Measurements from ENCODE around the gene SEMA4F. TPM values are rescaled to one million over a fixed set of nuclear protein-coding genes. Genes with fewer than 3 reads are reported as not detected.

Gene SEMA4F
- total RNA-seq, 1 donor from 2014 or later, result 18.1 TPM

GRCh38 chr2:74695663-74696062 lies 41.6 kb downstream of the SEMA4F start:
- no peaks in the 10 kb centered on the region for H3K9me3 Mint-ChIP-seq
- no peaks in the 10 kb centered on the region for H3K4me1 Mint-ChIP-seq
- H3K27ac Mint-ChIP-seq, result no peak overlapping the region
- H3K36me3 Mint-ChIP-seq, result no peaks in the 10 kb centered on the region
- DNase-seq (ENCODE audit: low spot score in 2 of 2, unreplicated experiment in 2 of 2), result no peak
- H3K4me3 Mint-ChIP-seq, result no peak overlapping the region
- H3K27me3 Mint-ChIP-seq (ENCODE audit: low read depth), result peaks cover 36% of the 10 kb centered on the region
- TF ChIP-seq CTCF (IDR thresholded peaks at IDR 0.05; ENCODE audit: unreplicated experiment), result no peak

- DNase-seq (ENCODE audit: low spot score in 2 of 2, unreplicated experiment in 2 of 2), result no peak
- TF ChIP-seq CTCF (IDR thresholded peaks at IDR 0.05; ENCODE audit: unreplicated experiment), result no peak
- H3K27me3 Mint-ChIP-seq (ENCODE audit: low read depth), result peaks cover 44% of the 10 kb centered on the region
- no peaks in the 10 kb centered on the region for H3K9me3 Mint-ChIP-seq
- no peaks in the 10 kb centered on the region for H3K4me1 Mint-ChIP-seq
- no peak overlapping the region for H3K27ac Mint-ChIP-seq
- no peaks in the 10 kb centered on the region for H3K36me3 Mint-ChIP-seq
- H3K4me3 Mint-ChIP-seq, result no peak overlapping the region
Observed at GRCh38 chr2:74696829-74697228, 42.8 kb downstream of the SEMA4F start.

- H3K27ac Mint-ChIP-seq, result no peak overlapping the region
- H3K4me3 Mint-ChIP-seq, result no peak overlapping the region
- H3K9me3 Mint-ChIP-seq, result no peaks in the 10 kb centered on the region
- H3K36me3 Mint-ChIP-seq, result no peaks in the 10 kb centered on the region
- peaks cover 19% of the 10 kb centered on the region for H3K27me3 Mint-ChIP-seq (ENCODE audit: low read depth)
- no peak for TF ChIP-seq CTCF (IDR thresholded peaks at IDR 0.05; ENCODE audit: unreplicated experiment)
- H3K4me1 Mint-ChIP-seq, result no peaks in the 10 kb centered on the region
- no peak for DNase-seq (ENCODE audit: low spot score in 2 of 2, unreplicated experiment in 2 of 2)
Observed at GRCh38 chr2:74700643-74701372, 46.8 kb downstream of the SEMA4F start.

GRCh38 chr2:74702001-74702715 lies 48.1 kb downstream of the SEMA4F start:
- H3K27ac Mint-ChIP-seq, result no peak overlapping the region
- peaks cover 19% of the 10 kb centered on the region for H3K27me3 Mint-ChIP-seq (ENCODE audit: low read depth)
- no peak for DNase-seq (ENCODE audit: low spot score in 2 of 2, unreplicated experiment in 2 of 2)
- TF ChIP-seq CTCF (IDR thresholded peaks at IDR 0.05; ENCODE audit: unreplicated experiment), result no peak
- H3K9me3 Mint-ChIP-seq, result no peaks in the 10 kb centered on the region
- no peaks in the 10 kb centered on the region for H3K36me3 Mint-ChIP-seq
- no peaks in the 10 kb centered on the region for H3K4me1 Mint-ChIP-seq
- no peak overlapping the region for H3K4me3 Mint-ChIP-seq

GRCh38 chr2:74703373-74703772 lies 49.3 kb downstream of the SEMA4F start:
- H3K36me3 Mint-ChIP-seq, result peaks cover 4% of the 10 kb centered on the region
- H3K9me3 Mint-ChIP-seq, result no peaks in the 10 kb centered on the region
- no peaks in the 10 kb centered on the region for H3K4me1 Mint-ChIP-seq
- H3K27ac Mint-ChIP-seq, result no peak overlapping the region
- no peak overlapping the region for H3K4me3 Mint-ChIP-seq
- DNase-seq (ENCODE audit: low spot score in 2 of 2, unreplicated experiment in 2 of 2), result no peak
- no peak for TF ChIP-seq CTCF (IDR thresholded peaks at IDR 0.05; ENCODE audit: unreplicated experiment)
- peaks cover 19% of the 10 kb centered on the region for H3K27me3 Mint-ChIP-seq (ENCODE audit: low read depth)
